Esophagus squamous epithelium (tissue), 5 donors: Measurements from ENCODE around the gene IQCC. TPM values are rescaled to one million over a fixed set of nuclear protein-coding genes. Genes with fewer than 3 reads are reported as not detected.

Experiments used
- DNase-seq: peaks from one replicate; lab custom pipeline; 2025; lab: John Stamatoyannopoulos, UW
- H3K27ac ChIP-seq, 4 donors: fragments of 200-600 bp; sonication (generic); one replicate each; pipeline ENCODE4 v1.5.1; 2016 to 2019; ENCODE audit warnings: mild to moderate bottlenecking in 1 of 4
- H3K27me3 ChIP-seq, 4 donors: fragments of 200-600 bp; sonication (generic); 1 replicate in 3 of 4; 2 replicates in 1 of 4; pipeline versions ENCODE4 v1.5.1 to v1.6.0; 2017 to 2021; ENCODE audit warnings: antibody characterized with exemption in 1 of 4
- H3K36me3 ChIP-seq, 3 donors: fragments of 200-600 bp; sonication (generic); one replicate each; pipeline ENCODE4 v1.5.1; 2016 to 2019
- H3K4me1 ChIP-seq, 3 donors: fragments of 200-600 bp; sonication (generic); one replicate each; pipeline ENCODE4 v1.5.1; 2017 to 2019
- H3K4me3 ChIP-seq, 4 donors: fragments of 200-600 bp; sonication (generic); 1 replicate in 3 of 4; 2 replicates in 1 of 4; pipeline ENCODE4 v1.5.1; 2016 to 2019; ENCODE audit warnings: mild to moderate bottlenecking in 2 of 4, moderate library complexity in 1 of 4
- H3K9me3 ChIP-seq, 3 donors: fragments of 200-600 bp; sonication (generic); one replicate each; pipeline ENCODE4 v1.5.1; 2016 to 2019
- CTCF ChIP-seq, 6 experiments: fragments of 450-650 bp in 4 of 6; fragments of 200-600 bp in 2 of 6; sonication (generic) in 2 of 6; IDR thresholded peaks; one replicate each; pipeline ENCODE4 v1.5.1; 2016 to 2019; ENCODE audit warnings: antibody characterized with exemption in 6 of 6, mild to moderate bottlenecking in 4 of 6, moderate library complexity in 4 of 6
- POLR2A ChIP-seq, 4 donors: fragments of 450-650 bp; IDR thresholded peaks; one replicate each; pipeline ENCODE4 v1.6.1; 2017; ENCODE audit warnings: antibody characterized with exemption in 4 of 4, mild to moderate bottlenecking in 4 of 4, moderate library complexity in 3 of 4
- WGBS, 2 donors: methylation state at CpG; one replicate each; pipeline ENCODE4 v1.1.5; 2018; 5-methylcytosine and 5-hydroxymethylcytosine counted together
- intact Hi-C: fragments of 100-400 bp; cut with DNase I; formaldehyde crosslinking; loops from one replicate; pipeline ENCODE4 v1.15.0; 2022
- total RNA-seq, 4 donors: library from RNA; depleted of rRNA; stranded (reverse); fragments of >200 nt; gene quantifications; one replicate each; pipeline ENCODE4 v1.1.0, GENCODE V29; 2016
- donor health status: DM: yes; HTN: yes; CAD: no.

The IQCC gene
- total RNA-seq, 4 donors from 2014 or later = 0.66 to 2.0 (median 1.1) TPM

GRCh38 chr1:32215629-32216480, 10.4 kb downstream of the IQCC start:
- intact Hi-C loops = no loop called here
- Histone ChIP-seq H3K36me3 (peaks cover 8 to 67% (median 13%) of the 10 kb centered on the region in 3 donors), H3K4me3 (no peak overlapping the region), H3K27ac (peak overlapping the region; percentile 23 to 61 (median 42)), H3K27me3 (no peaks in the 10 kb centered on the region), H3K4me1 (peaks cover 2 to 24% (median 6%) of the 10 kb centered on the region in 3 donors), H3K9me3 (no peaks in the 10 kb centered on the region)
- no peak for TF ChIP-seq POLR2A (IDR thresholded peaks at IDR 0.05)
- peak; percentile 29 to 81 (median 68) for TF ChIP-seq CTCF (IDR thresholded peaks at IDR 0.05)
- WGBS, 2 donors = 63 to 93% methylated on average over 5 to 7 of the region's 10 CpGs
- DNase-seq = no peak

- intact Hi-C loops = no loop called here
- H3K27me3 ChIP-seq = no peaks in the 10 kb centered on the region
- DNase-seq = no peak
- H3K9me3 ChIP-seq = no peaks in the 10 kb centered on the region
- peaks cover 10 to 31% (median 13%) of the 10 kb centered on the region in 3 donors for H3K4me1 ChIP-seq
- 74 to 89% methylated on average over 3 to 5 of the region's 5 CpGs for WGBS, 2 donors
- no peak overlapping the region for H3K4me3 ChIP-seq
- peaks cover 8 to 67% (median 13%) of the 10 kb centered on the region in 3 donors for H3K36me3 ChIP-seq
- H3K27ac ChIP-seq = peak overlapping the region in 2 of 4 donors; percentile 2 to 61
- TF ChIP-seq CTCF (IDR thresholded peaks at IDR 0.05) = no peak
- no peak for TF ChIP-seq POLR2A (IDR thresholded peaks at IDR 0.05)
Observed at GRCh38 chr1:32216566-32216965, 11.1 kb downstream of the IQCC start.

- no peak for TF ChIP-seq POLR2A (IDR thresholded peaks at IDR 0.05)
- no peak for TF ChIP-seq CTCF (IDR thresholded peaks at IDR 0.05)
- peaks cover 8 to 68% (median 13%) of the 10 kb centered on the region in 3 donors for H3K36me3 ChIP-seq
- no peak overlapping the region for H3K27ac ChIP-seq
- DNase-seq = no peak
- peaks cover 22 to 48% (median 25%) of the 10 kb centered on the region in 3 donors for H3K4me1 ChIP-seq
- WGBS, 2 donors = 88 to 89% methylated on average over 7 of the region's 7 CpGs
- no peak overlapping the region for H3K4me3 ChIP-seq
- H3K9me3 ChIP-seq = no peaks in the 10 kb centered on the region
- H3K27me3 ChIP-seq = no peaks in the 10 kb centered on the region
- intact Hi-C loops = no loop called here
Observed at GRCh38 chr1:32219022-32219421, 13.6 kb downstream of the IQCC start.

GRCh38 chr1:32220746-32221580, 15.5 kb downstream of the IQCC start:
- 75 to 83% methylated on average over 4 of the region's 4 CpGs for WGBS, 2 donors
- intact Hi-C loops = no loop called here
- no peak for DNase-seq
- H3K27ac ChIP-seq = peak overlapping the region in 3 of 4 donors; percentile 93 to 96 (median 94)
- H3K9me3 ChIP-seq = no peaks in the 10 kb centered on the region
- no peaks in the 10 kb centered on the region for H3K27me3 ChIP-seq
- peaks cover 0 to 72% (median 15%) of the 10 kb centered on the region in 3 donors for H3K36me3 ChIP-seq
- H3K4me3 ChIP-seq = peak overlapping the region; percentile 65 to 99 (median 82)
- peaks cover 22 to 53% (median 24%) of the 10 kb centered on the region in 3 donors for H3K4me1 ChIP-seq
- TF ChIP-seq POLR2A (IDR thresholded peaks at IDR 0.05) (no peak), CTCF (IDR thresholded peaks at IDR 0.05) (no peak)
